Activated CD4-positive, alpha-beta memory T cell treated with anti-CD3 and anti-CD28 coated beads for 36 hours (primary cell): Measurements from ENCODE around the gene PSMA8. TPM values are rescaled to one million over a fixed set of nuclear protein-coding genes. Genes with fewer than 3 reads are reported as not detected.
"Not testable (repeated sequence)": the region's sequence is repeated elsewhere in the genome, so short reads cannot be mapped to it uniquely, and the experiment has no call there.

ENCODE experiments used
- CTCF ChIA-PET: fragments of 350-600 bp; sonication (Branson Sonifier 250); formaldehyde crosslinking; loops from one replicate; lab custom pipeline; 2021; ENCODE audit warnings: antibody characterized with exemption, inconsistent platforms; lab: Charles Lee
- POLR2A ChIA-PET: fragments of 350-600 bp; sonication (Branson Sonifier 250); formaldehyde crosslinking; loops from one replicate; lab custom pipeline; 2021; ENCODE audit warnings: antibody characterized with exemption; lab: Charles Lee
- DNase-seq: peaks from one replicate; pipeline ENCODE4 v3.0.0-alpha.2; 2020
- H3K27ac Mint-ChIP-seq: one replicate; pipeline ENCODE4 v1.8.0; 2021; ENCODE audit warnings: mixed read lengths
- H3K27me3 Mint-ChIP-seq: one replicate; pipeline ENCODE4 v1.8.0; 2021; ENCODE audit warnings: mixed read lengths
- H3K36me3 Mint-ChIP-seq: one replicate; pipeline ENCODE4 v1.8.0; 2021; ENCODE audit warnings: mixed read lengths
- H3K4me1 Mint-ChIP-seq: one replicate; pipeline ENCODE4 v1.8.0; 2021; ENCODE audit warnings: low read depth, mixed read lengths
- H3K4me3 Mint-ChIP-seq: one replicate; pipeline ENCODE4 v1.8.0; 2021; ENCODE audit warnings: mild to moderate bottlenecking, mixed read lengths
- H3K9me3 Mint-ChIP-seq: one replicate; pipeline ENCODE4 v1.8.0; 2021; ENCODE audit warnings: mixed read lengths
- intact Hi-C: fragments of 100-400 bp; cut with micrococcal nuclease; formaldehyde crosslinking; loops from one replicate; pipeline ENCODE4 v1.15.1; 2023
- total RNA-seq, 2 experiments: library from RNA; stranded (reverse); gene quantifications; one replicate each; pipeline ENCODE4 v1.2.3, GENCODE V29; 2021

PSMA8 gene
- total RNA-seq, 2 experiments from 2014 or later: 1.3 to 1.7 TPM

DNA sequence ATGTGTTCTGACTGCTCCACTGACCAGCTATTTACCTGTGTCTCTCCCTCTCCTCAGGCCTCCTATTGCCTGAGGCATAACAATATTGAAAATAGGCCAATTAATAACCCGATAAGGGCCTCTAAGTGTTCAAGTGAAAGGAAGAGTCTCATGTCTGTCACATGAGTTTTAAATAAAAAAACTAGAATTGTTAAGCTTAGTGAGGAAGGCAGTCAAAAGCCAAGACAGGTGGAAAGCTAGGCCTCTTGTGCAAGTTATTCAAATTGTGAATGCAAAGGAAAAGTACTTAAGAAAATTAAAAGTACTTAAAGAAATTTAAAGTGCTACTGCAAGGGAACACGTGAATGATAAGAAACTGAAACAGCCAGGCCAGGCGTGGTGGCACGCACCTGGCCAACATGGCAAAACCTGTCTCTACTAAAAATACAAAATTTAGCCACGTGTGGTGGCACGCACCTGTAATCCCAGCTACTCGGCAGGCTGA is 47.7 kb downstream of the PSMA8 start:
- no peak overlapping the region for H3K4me3 Mint-ChIP-seq
- no peaks in the 10 kb centered on the region for H3K4me1 Mint-ChIP-seq
- CTCF ChIA-PET: interaction anchor here (1.1 kb wide), 1 partner anchor 29 kb away, joined by 3 read pairs; no protein-coding TSS in a partner anchor
- POLR2A ChIA-PET: no interaction called here
- no peak for DNase-seq
- no peaks in the 10 kb centered on the region for H3K36me3 Mint-ChIP-seq
- H3K9me3 Mint-ChIP-seq: no peaks in the 10 kb centered on the region
- no peaks in the 10 kb centered on the region for H3K27me3 Mint-ChIP-seq
- intact Hi-C loops: no loop called here
- no peak overlapping the region for H3K27ac Mint-ChIP-seq

DNA sequence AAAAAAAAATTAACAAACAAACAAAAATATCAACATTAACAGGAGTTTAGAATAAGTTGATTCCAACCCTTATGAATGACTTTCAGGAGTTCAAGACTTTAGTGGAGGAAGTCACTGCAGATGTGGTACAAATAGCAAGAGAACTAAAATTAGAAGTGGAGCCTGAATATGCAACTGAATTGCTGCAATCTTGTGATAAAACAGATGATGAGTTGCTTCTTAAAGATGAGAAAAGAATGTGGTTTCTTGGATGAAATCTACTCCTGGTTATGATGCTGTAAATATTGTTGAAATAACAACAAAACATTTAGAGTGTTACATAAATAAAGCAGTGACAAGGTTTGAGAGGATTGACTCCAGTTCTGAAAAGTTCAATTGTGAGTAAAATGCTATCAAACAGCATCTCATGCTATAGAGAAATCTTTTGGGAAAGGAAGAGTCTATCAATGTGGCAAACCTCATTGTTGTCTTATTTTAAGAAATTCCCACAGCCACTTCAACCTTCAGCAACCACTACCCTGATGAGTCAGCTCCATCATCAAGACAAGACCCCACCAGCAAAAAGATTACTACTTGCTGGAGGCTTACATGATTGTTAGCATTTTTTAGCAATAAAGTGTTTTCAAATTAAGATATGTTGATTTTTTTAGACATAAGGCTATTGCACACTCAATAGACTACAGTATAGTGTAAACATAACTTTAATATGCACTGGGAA is 49.9 kb downstream of the PSMA8 start:
- Mint-ChIP-seq H3K27ac (no peak overlapping the region), H3K4me3 (no peak overlapping the region), H3K4me1 (no peaks in the 10 kb centered on the region), H3K9me3 (peaks cover 2% of the 10 kb centered on the region), H3K27me3 (no peaks in the 10 kb centered on the region), H3K36me3 (no peaks in the 10 kb centered on the region)
- DNase-seq: no peak
- CTCF ChIA-PET: no interaction called here
- intact Hi-C loops: no loop called here
- POLR2A ChIA-PET: no interaction called here

DNA sequence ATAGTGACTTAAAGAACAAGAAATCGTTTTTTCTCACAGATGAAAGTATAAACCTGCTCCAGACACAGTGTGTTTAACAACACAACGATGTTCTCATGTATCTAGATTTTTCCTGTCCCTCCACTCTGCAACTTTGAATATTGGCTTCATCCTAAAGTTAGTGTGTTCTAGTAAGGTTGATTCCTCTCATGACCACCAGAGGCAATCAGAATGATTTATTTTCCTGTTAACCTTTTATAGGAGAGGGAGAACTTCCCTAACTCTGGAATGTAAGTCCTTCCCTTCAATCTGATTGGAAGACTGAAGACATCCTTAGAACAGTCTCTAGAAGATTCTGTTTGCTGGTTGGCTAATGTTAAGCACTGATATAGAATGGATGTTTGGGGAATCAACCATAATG is 51.6 kb downstream of the PSMA8 start:
- intact Hi-C loops: no loop called here
- ChIA-PET CTCF (no interaction called here), POLR2A (no interaction called here)
- H3K27ac Mint-ChIP-seq: no peak overlapping the region
- H3K36me3 Mint-ChIP-seq: no peaks in the 10 kb centered on the region
- no peak for DNase-seq
- no peaks in the 10 kb centered on the region for H3K27me3 Mint-ChIP-seq
- no peak overlapping the region for H3K4me3 Mint-ChIP-seq
- H3K4me1 Mint-ChIP-seq: peaks cover 6% of the 10 kb centered on the region
- peaks cover 2% of the 10 kb centered on the region for H3K9me3 Mint-ChIP-seq

DNA sequence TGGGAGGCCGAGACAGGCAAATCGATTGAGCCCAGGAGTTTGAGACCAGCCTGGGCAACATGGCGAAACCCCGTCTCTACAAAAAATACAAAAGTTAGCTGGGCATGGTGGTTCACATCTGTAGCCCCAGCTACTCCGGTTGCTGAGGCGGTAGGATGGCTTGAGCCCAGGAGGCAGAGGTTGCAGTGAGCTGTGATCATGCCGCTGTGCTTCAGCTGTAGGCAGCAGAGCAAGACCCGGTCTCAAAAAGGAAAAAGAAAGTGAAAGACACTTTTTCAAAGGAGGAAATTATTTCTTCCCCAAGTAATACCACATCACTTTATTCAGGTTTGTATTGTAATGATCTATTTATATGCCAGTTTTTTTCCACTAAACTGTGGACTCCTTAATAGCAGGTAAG is 56.8 kb downstream of the PSMA8 start:
- intact Hi-C loops: loop anchor here (2.0 to 5.0 kb wide), 2 partner anchors 24 to 37 kb away; partner anchors contain the start of gene TAF4B
- Mint-ChIP-seq H3K9me3 (peaks cover 2% of the 10 kb centered on the region), H3K36me3 (no peaks in the 10 kb centered on the region), H3K27ac (peak overlapping the region; percentile 65), H3K27me3 (no peaks in the 10 kb centered on the region), H3K4me1 (peaks cover 15% of the 10 kb centered on the region), H3K4me3 (peak overlapping the region; percentile 73)
- ChIA-PET CTCF (no interaction called here), POLR2A (no interaction called here)
- peak; percentile 49 for DNase-seq

DNA sequence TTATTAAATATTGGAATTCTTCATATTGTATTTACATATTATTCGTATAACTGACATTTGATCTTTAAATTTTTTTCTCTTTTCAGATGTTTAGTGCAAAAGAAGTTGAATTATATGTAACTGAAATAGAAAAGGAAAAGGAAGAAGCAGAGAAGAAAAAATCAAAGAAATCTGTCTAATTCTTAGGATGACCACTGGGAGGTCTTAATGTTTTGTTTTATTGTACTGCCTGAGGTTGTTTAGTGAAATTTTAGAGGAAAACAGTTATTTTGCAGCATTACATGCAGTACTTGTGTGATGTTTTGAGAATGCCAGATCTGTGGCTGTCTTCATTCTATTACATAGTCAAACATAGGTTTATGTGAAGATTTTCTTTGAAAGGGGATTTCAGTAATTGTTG is 58.6 kb downstream of the PSMA8 start:
- H3K27me3 Mint-ChIP-seq: no peaks in the 10 kb centered on the region
- intact Hi-C loops: loop anchor here (5.0 kb wide), 1 partner anchor 35 kb away; the partner anchor contains the start of gene TAF4B
- H3K36me3 Mint-ChIP-seq: no peaks in the 10 kb centered on the region
- POLR2A ChIA-PET: no interaction called here
- CTCF ChIA-PET: no interaction called here
- H3K27ac Mint-ChIP-seq: no peak overlapping the region
- H3K4me1 Mint-ChIP-seq: peaks cover 15% of the 10 kb centered on the region
- H3K9me3 Mint-ChIP-seq: peaks cover 2% of the 10 kb centered on the region
- H3K4me3 Mint-ChIP-seq: no peak overlapping the region
- DNase-seq: no peak

DNA sequence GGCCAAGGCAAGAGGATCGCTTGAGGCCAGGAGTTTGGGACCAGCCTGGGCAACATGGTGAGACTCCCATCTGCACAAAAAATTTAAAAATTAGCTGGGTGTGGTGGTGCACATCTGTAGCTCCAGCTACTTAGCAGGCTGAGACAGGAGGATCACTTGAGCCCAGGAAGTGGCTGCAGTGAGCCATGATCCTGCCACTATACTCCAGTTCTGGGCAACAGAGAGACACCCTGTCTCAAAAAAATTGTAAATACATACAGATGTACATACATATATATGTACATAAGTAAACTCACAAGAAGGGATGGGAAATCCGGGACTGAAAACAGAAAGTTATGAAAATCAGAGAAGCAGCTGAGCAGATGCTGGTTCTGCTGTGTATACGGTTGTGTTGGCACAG is 62.9 kb downstream of the PSMA8 start:
- DNase-seq: no peak
- Mint-ChIP-seq H3K27me3 (no peaks in the 10 kb centered on the region), H3K36me3 (no peaks in the 10 kb centered on the region), H3K4me3 (no peak overlapping the region), H3K27ac (no peak overlapping the region), H3K9me3 (no peaks in the 10 kb centered on the region), H3K4me1 (peaks cover 2% of the 10 kb centered on the region)
- intact Hi-C loops: no loop called here
- ChIA-PET POLR2A (no interaction called here), CTCF (interaction anchor here (0.6 kb wide), 1 partner anchor 19 kb away, joined by 3 read pairs; no protein-coding TSS in a partner anchor)

DNA sequence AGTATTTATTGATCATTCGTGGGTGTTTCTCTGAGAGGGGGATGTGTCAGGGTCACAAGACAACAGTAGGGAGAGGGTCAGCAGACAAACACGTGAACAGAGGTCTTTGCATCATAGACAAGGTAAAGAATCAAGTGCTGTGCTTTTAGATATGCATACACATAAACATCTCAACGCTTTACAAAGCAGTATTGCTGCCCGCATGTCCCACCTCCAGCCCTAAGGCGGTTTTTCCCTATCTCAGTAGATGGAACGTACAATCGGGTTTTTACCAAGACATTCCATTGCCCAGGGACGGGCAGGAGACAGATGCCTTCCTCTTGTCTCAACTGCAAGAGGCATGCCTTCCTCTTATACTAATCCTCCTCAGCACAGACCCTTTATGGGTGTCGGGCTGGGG is 68.3 kb downstream of the PSMA8 start:
- H3K36me3 Mint-ChIP-seq, H3K27ac Mint-ChIP-seq, CTCF ChIA-PET, DNase-seq, intact Hi-C loops, H3K27me3 Mint-ChIP-seq, POLR2A ChIA-PET, H3K4me1 Mint-ChIP-seq, H3K9me3 Mint-ChIP-seq, H3K4me3 Mint-ChIP-seq: not testable (repeated sequence)

DNA sequence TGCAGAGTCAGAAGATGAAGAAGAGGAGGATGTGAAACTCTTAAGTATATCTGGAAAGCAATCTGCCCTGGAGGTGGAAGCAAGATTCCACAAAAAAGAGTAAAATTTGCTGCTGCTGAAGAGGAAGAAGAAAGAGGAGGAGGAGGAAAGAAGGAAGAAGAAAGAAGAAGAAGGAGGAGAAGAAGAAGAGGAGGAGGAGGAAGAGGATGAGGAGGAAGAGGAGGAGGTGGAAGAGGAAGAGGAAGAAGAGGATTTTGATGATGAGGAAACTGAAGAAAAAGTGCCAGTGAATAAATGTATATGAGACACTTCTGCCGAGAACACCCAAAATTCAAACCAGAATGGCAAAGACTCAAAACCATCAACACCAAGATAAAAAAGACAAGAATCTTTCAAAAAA is 71.6 kb downstream of the PSMA8 start:
- Mint-ChIP-seq H3K9me3 (no peaks in the 10 kb centered on the region), H3K27me3 (no peaks in the 10 kb centered on the region), H3K27ac (no peak overlapping the region), H3K4me1 (peaks cover 3% of the 10 kb centered on the region), H3K36me3 (no peaks in the 10 kb centered on the region), H3K4me3 (no peak overlapping the region)
- ChIA-PET CTCF (no interaction called here), POLR2A (no interaction called here)
- intact Hi-C loops: no loop called here
- DNase-seq: no peak

DNA sequence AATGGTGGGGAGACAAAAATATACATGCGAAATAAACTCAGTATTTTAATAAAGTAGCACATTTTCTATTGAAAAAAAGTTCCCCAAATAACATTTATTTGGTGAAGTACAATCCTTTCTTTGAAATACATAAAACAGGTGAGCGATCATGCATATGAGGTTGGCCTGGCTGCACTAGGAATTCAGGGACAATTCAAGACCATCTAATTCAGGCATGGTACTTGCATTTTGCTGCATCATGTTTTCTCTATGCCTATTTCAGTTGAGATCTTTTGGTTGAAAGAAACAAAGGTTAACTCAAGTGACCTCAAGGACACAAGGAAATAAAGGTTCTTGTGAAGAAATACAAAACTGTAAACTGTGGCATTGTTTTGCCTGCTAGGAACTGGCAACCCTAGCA is 72.8 kb downstream of the PSMA8 start:
- Mint-ChIP-seq H3K9me3 (no peaks in the 10 kb centered on the region), H3K36me3 (no peaks in the 10 kb centered on the region), H3K4me3 (no peak overlapping the region), H3K27me3 (no peaks in the 10 kb centered on the region), H3K27ac (no peak overlapping the region), H3K4me1 (peaks cover 3% of the 10 kb centered on the region)
- ChIA-PET POLR2A (no interaction called here), CTCF (no interaction called here)
- DNase-seq: no peak
- intact Hi-C loops: no loop called here

DNA sequence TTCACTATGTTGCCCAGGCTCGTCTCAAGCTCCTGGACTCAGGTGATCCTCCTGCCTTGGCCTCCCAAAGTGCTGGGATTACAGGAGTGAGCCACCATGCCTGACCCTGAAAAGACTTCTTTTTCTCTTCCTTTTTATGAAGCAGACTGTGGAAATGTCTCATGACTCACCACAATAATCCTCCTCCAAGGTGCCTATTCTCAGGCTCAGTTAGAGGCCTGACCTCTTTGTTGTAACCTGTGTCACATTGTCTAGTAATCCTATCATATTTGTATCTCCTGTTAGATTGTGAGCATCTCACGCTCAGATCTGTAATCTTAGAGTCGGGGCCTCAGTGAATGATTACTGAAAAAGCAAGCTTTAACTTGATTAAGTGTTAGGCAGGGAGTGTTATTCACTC is 74.3 kb downstream of the PSMA8 start:
- Mint-ChIP-seq H3K36me3 (no peaks in the 10 kb centered on the region), H3K9me3 (no peaks in the 10 kb centered on the region), H3K4me1 (peaks cover 3% of the 10 kb centered on the region), H3K4me3 (no peak overlapping the region), H3K27me3 (no peaks in the 10 kb centered on the region), H3K27ac (no peak overlapping the region)
- POLR2A ChIA-PET: no interaction called here
- DNase-seq: no peak
- CTCF ChIA-PET: interaction anchor here (0.7 kb wide), 1 partner anchor 230 kb away, joined by 3 read pairs; no protein-coding TSS in a partner anchor
- intact Hi-C loops: no loop called here

DNA sequence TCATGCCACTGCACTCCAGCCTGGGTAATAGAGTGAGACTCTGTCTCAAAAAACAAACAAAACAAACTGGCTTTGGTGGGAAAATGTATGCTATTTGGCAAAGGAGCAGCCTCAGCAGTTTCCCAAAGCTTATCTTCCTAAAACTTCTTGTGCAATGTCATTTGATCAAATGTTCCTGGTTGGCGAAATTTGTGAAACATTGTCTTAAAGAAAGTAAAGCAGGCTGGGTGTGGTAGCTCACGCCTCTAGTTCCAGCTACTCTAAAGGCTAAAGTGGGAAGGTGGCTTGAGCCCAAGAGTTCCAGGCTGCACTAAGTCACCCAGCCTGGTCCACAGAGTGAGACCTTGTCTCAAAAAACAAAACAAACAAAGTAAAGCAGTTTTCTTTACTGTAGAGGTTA is 75.3 kb downstream of the PSMA8 start:
- H3K4me3 Mint-ChIP-seq: no peak overlapping the region
- H3K36me3 Mint-ChIP-seq: no peaks in the 10 kb centered on the region
- CTCF ChIA-PET: no interaction called here
- H3K27ac Mint-ChIP-seq: no peak overlapping the region
- intact Hi-C loops: no loop called here
- H3K4me1 Mint-ChIP-seq: peaks cover 3% of the 10 kb centered on the region
- no peak for DNase-seq
- H3K27me3 Mint-ChIP-seq: no peaks in the 10 kb centered on the region
- POLR2A ChIA-PET: no interaction called here
- no peaks in the 10 kb centered on the region for H3K9me3 Mint-ChIP-seq

DNA sequence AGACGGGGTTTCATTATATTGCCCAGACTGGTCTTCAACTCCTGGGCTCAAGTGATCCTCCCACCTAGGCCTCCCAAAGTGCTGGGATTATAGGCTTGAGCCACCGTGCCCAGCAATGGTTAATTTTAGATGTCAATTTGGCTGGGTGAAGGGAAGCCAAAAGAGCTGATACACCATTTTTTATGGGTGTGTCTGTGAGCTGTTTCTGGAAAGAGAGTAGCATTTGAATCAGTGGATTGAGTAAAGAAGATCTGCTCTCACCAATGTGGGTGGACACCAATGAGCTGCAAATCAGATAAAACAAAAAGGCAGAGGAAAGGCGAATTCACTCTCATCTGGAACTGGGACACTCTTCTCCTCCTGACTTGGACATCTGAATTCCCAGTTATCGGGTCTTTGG is 76.5 kb downstream of the PSMA8 start:
- intact Hi-C loops: no loop called here
- Mint-ChIP-seq H3K9me3 (no peaks in the 10 kb centered on the region), H3K36me3 (no peaks in the 10 kb centered on the region), H3K27me3 (no peaks in the 10 kb centered on the region), H3K4me3 (no peak overlapping the region), H3K4me1 (peaks cover 12% of the 10 kb centered on the region), H3K27ac (no peak overlapping the region)
- no peak for DNase-seq
- ChIA-PET POLR2A (no interaction called here), CTCF (interaction anchor here (1.3 to 1.5 kb wide), 2 partner anchors 29 to 122 kb away, joined by 3 read pairs; no protein-coding TSS in a partner anchor)
